Measurements from ENCODE around the gene ETS1.

Gene ETS1

GRCh38 chr11:128548649-128549255 is 38.6 kb downstream of the ETS1 start:
- no peak for TF ChIP-seq MYC (IDR thresholded peaks at IDR 0.05; ENCODE audit: low read depth, low read length)
- TF ChIP-seq CTCF (IDR thresholded peaks at IDR 0.05; ENCODE audit: low read depth, low read length), result no peak
- no peak for TF ChIP-seq POLR2A (IDR thresholded peaks at IDR 0.05; ENCODE audit: extremely low read depth, insufficient read length)
- TF ChIP-seq MAX (IDR thresholded peaks at IDR 0.05; ENCODE audit: low read depth, low read length), result no peak
- peak overlapping the region; percentile 35 for H3K4me3 ChIP-seq (ENCODE audit: low read depth, low read length)
- DNase-seq (ENCODE audit: low read depth), result peak; percentile 80

GRCh38 chr11:128547946-128548648 is 39.3 kb downstream of the ETS1 start:
- no peak for TF ChIP-seq POLR2A (IDR thresholded peaks at IDR 0.05; ENCODE audit: extremely low read depth, insufficient read length)
- no peak for TF ChIP-seq MAX (IDR thresholded peaks at IDR 0.05; ENCODE audit: low read depth, low read length)
- TF ChIP-seq CTCF (IDR thresholded peaks at IDR 0.05; ENCODE audit: low read depth, low read length), result no peak
- no peak for TF ChIP-seq MYC (IDR thresholded peaks at IDR 0.05; ENCODE audit: low read depth, low read length)
- peak overlapping the region; percentile 35 for H3K4me3 ChIP-seq (ENCODE audit: low read depth, low read length)
- DNase-seq (ENCODE audit: low read depth), result no peak

GRCh38 chr11:128546916-128547315 is 40.4 kb downstream of the ETS1 start:
- no peak for DNase-seq (ENCODE audit: low read depth)
- no peak overlapping the region for H3K4me3 ChIP-seq (ENCODE audit: low read depth, low read length)
- no peak for TF ChIP-seq CTCF (IDR thresholded peaks at IDR 0.05; ENCODE audit: low read depth, low read length)
- TF ChIP-seq POLR2A (IDR thresholded peaks at IDR 0.05; ENCODE audit: extremely low read depth, insufficient read length), result no peak
- TF ChIP-seq MAX (IDR thresholded peaks at IDR 0.05; ENCODE audit: low read depth, low read length), result no peak
- TF ChIP-seq MYC (IDR thresholded peaks at IDR 0.05; ENCODE audit: low read depth, low read length), result no peak

- DNase-seq (ENCODE audit: low read depth), result no peak
- no peak for TF ChIP-seq CTCF (IDR thresholded peaks at IDR 0.05; ENCODE audit: low read depth, low read length)
- 0 out of 2 replicates have a peak, but pooled peaks have one; percentile 4 for TF ChIP-seq MYC (IDR thresholded peaks at IDR 0.05; ENCODE audit: low read depth, low read length)
- no peak for TF ChIP-seq POLR2A (IDR thresholded peaks at IDR 0.05; ENCODE audit: extremely low read depth, insufficient read length)
- peak; percentile 67 for TF ChIP-seq MAX (IDR thresholded peaks at IDR 0.05; ENCODE audit: low read depth, low read length)
- no peak overlapping the region for H3K4me3 ChIP-seq (ENCODE audit: low read depth, low read length)
Measured at GRCh38 chr11:128544471-128545051, 42.8 kb downstream of the ETS1 start.

GRCh38 chr11:128540469-128540868 is 46.9 kb downstream of the ETS1 start:
- no peak for DNase-seq (ENCODE audit: low read depth)
- TF ChIP-seq POLR2A (IDR thresholded peaks at IDR 0.05; ENCODE audit: extremely low read depth, insufficient read length) (no peak), CTCF (IDR thresholded peaks at IDR 0.05; ENCODE audit: low read depth, low read length) (no peak)
- H3K4me3 ChIP-seq (ENCODE audit: low read depth, low read length), result no peak overlapping the region
